Esophagus (tissue), 2 donors: ENCODE results near the gene TMEM51. TPM values are rescaled to one million over a fixed set of nuclear protein-coding genes. Genes with fewer than 3 reads are reported as not detected.

Source experiments
- H3K27ac ChIP-seq, 2 donors: one replicate each; pipeline ENCODE4 v1.5.1; 2013; ENCODE audit warnings: low read depth in 2 of 2, mild to moderate bottlenecking in 2 of 2, inconsistent platforms in 1 of 2, low read length in 1 of 2, moderate library complexity in 1 of 2
- H3K27me3 ChIP-seq, 2 donors: one replicate each; pipeline ENCODE4 v1.6.1; 2013; ENCODE audit warnings: low read length in 2 of 2, control low read depth in 1 of 2, mild to moderate bottlenecking in 1 of 2; ENCODE audit not compliant: insufficient read depth in 2 of 2, control insufficient read depth in 1 of 2
- H3K36me3 ChIP-seq, 2 donors: one replicate each; pipeline ENCODE4 v1.6.1; 2013; ENCODE audit warnings: low read length in 1 of 2; ENCODE audit not compliant: control insufficient read depth in 2 of 2, insufficient read depth in 2 of 2
- H3K4me1 ChIP-seq, 2 donors: one replicate each; pipeline ENCODE4 v1.6.1; 2013; ENCODE audit warnings: low read length in 1 of 2; ENCODE audit not compliant: control insufficient read depth in 2 of 2, insufficient read depth in 2 of 2
- H3K4me3 ChIP-seq, 2 donors: one replicate each; pipeline ENCODE4 v1.5.1; 2013; ENCODE audit warnings: low read length in 2 of 2, mild to moderate bottlenecking in 2 of 2, low read depth in 1 of 2, moderate library complexity in 1 of 2
- H3K9me3 ChIP-seq, 2 donors: one replicate each; pipeline ENCODE4 v1.6.1; 2013; ENCODE audit warnings: mild to moderate bottlenecking in 2 of 2, low read depth in 1 of 2, low read length in 1 of 2, moderate library complexity in 1 of 2; ENCODE audit not compliant: control insufficient read depth in 2 of 2, insufficient read depth in 1 of 2
- WGBS, 2 donors: extraction: QIAGEN DNeasy Blood & Tissue Kit; methylation state at CpG; one replicate each; pipeline ENCODE4 v1.1.7; 2013; 5-methylcytosine and 5-hydroxymethylcytosine counted together
- polyA plus RNA-seq, 2 donors: library from polyadenylated mRNA; stranded (reverse); fragments of 200-250 nt; gene quantifications; one replicate each; pipeline ENCODE4 v1.2.3, GENCODE V29; 2013
- donor health status: healthy with polysubstance abuse.
- donor health status: Bipolar disorder and iron deficiency.

The TMEM51 gene
- polyA plus RNA-seq, 2 donors: 7.4 to 15.4 TPM

GRCh38 chr1:15156807-15157380, 3.3 kb downstream of the TMEM51 start:
- no peaks in the 10 kb centered on the region for H3K36me3 ChIP-seq
- H3K9me3 ChIP-seq: no peaks in the 10 kb centered on the region
- WGBS, 2 donors: 67 to 82% methylated on average over 9 of the region's 9 CpGs
- H3K4me3 ChIP-seq: no peak overlapping the region
- no peaks in the 10 kb centered on the region for H3K27me3 ChIP-seq
- peaks cover 0 to 3% of the 10 kb centered on the region in 2 donors for H3K4me1 ChIP-seq
- peak overlapping the region in 1 of 2 donors; percentile 13 for H3K27ac ChIP-seq

GRCh38 chr1:15157524-15158399, 4.2 kb downstream of the TMEM51 start:
- Histone ChIP-seq H3K36me3 (no peaks in the 10 kb centered on the region), H3K27me3 (no peaks in the 10 kb centered on the region), H3K4me3 (no peak overlapping the region), H3K27ac (no peak overlapping the region), H3K9me3 (no peaks in the 10 kb centered on the region), H3K4me1 (peaks cover 0 to 3% of the 10 kb centered on the region in 2 donors)
- 69 to 84% methylated on average over 17 of the region's 17 CpGs for WGBS, 2 donors

- peak overlapping the region; percentile 0 to 40 for H3K27ac ChIP-seq
- H3K4me3 ChIP-seq: no peak overlapping the region
- no peaks in the 10 kb centered on the region for H3K9me3 ChIP-seq
- no peaks in the 10 kb centered on the region for H3K36me3 ChIP-seq
- H3K27me3 ChIP-seq: no peaks in the 10 kb centered on the region
- WGBS, 2 donors: 51 to 61% methylated on average over 13 of the region's 13 CpGs
- peaks cover 0 to 3% of the 10 kb centered on the region in 2 donors for H3K4me1 ChIP-seq
These were observed 5.1 kb downstream of the TMEM51 start for GRCh38 chr1:15158506-15159165.

- peaks cover 0 to 3% of the 10 kb centered on the region in 2 donors for H3K4me1 ChIP-seq
- H3K4me3 ChIP-seq: no peak overlapping the region
- peak overlapping the region in 1 of 2 donors; percentile 0 for H3K27ac ChIP-seq
- no peaks in the 10 kb centered on the region for H3K27me3 ChIP-seq
- H3K36me3 ChIP-seq: no peaks in the 10 kb centered on the region
- H3K9me3 ChIP-seq: no peaks in the 10 kb centered on the region
- WGBS, 2 donors: 56 to 57% methylated on average over 7 of the region's 7 CpGs
These were observed 5.6 kb downstream of the TMEM51 start for GRCh38 chr1:15159166-15159555.

GRCh38 chr1:15160626-15161025, 7.1 kb downstream of the TMEM51 start:
- Histone ChIP-seq H3K27me3 (no peaks in the 10 kb centered on the region), H3K4me1 (no peaks in the 10 kb centered on the region), H3K27ac (no peak overlapping the region), H3K9me3 (no peaks in the 10 kb centered on the region), H3K36me3 (no peaks in the 10 kb centered on the region), H3K4me3 (no peak overlapping the region)
- 43 to 47% methylated on average over 8 of the region's 8 CpGs for WGBS, 2 donors

GRCh38 chr1:15167386-15167785, 13.8 kb downstream of the TMEM51 start:
- WGBS, 2 donors: 38 to 72% methylated on average over 3 of the region's 3 CpGs
- H3K4me1 ChIP-seq: peaks cover 2 to 7% of the 10 kb centered on the region in 2 donors
- no peaks in the 10 kb centered on the region for H3K27me3 ChIP-seq
- no peaks in the 10 kb centered on the region for H3K9me3 ChIP-seq
- H3K27ac ChIP-seq: no peak overlapping the region
- no peak overlapping the region for H3K4me3 ChIP-seq
- H3K36me3 ChIP-seq: no peaks in the 10 kb centered on the region

GRCh38 chr1:15168479-15168878, 14.9 kb downstream of the TMEM51 start:
- Histone ChIP-seq H3K4me1 (peaks cover 2 to 10% of the 10 kb centered on the region in 2 donors), H3K27me3 (no peaks in the 10 kb centered on the region), H3K9me3 (no peaks in the 10 kb centered on the region), H3K27ac (peak overlapping the region in 1 of 2 donors; percentile 40), H3K4me3 (no peak overlapping the region), H3K36me3 (no peaks in the 10 kb centered on the region)
- 25 to 32% methylated on average over 5 of the region's 5 CpGs for WGBS, 2 donors

- no peaks in the 10 kb centered on the region for H3K36me3 ChIP-seq
- no peak overlapping the region for H3K27ac ChIP-seq
- H3K27me3 ChIP-seq: no peaks in the 10 kb centered on the region
- H3K4me3 ChIP-seq: no peak overlapping the region
- H3K9me3 ChIP-seq: no peaks in the 10 kb centered on the region
- WGBS, 2 donors: 79 to 89% methylated on average over 7 of the region's 7 CpGs
- H3K4me1 ChIP-seq: peaks cover 2 to 15% of the 10 kb centered on the region in 2 donors
These were observed 16.5 kb downstream of the TMEM51 start for GRCh38 chr1:15170071-15170470.

GRCh38 chr1:15171271-15171908, 17.8 kb downstream of the TMEM51 start:
- no peaks in the 10 kb centered on the region for H3K9me3 ChIP-seq
- H3K36me3 ChIP-seq: no peaks in the 10 kb centered on the region
- H3K27me3 ChIP-seq: no peaks in the 10 kb centered on the region
- 70 to 77% methylated on average over 15 of the region's 15 CpGs for WGBS, 2 donors
- peaks cover 4 to 15% of the 10 kb centered on the region in 2 donors for H3K4me1 ChIP-seq
- H3K4me3 ChIP-seq: no peak overlapping the region
- H3K27ac ChIP-seq: no peak overlapping the region
